GM21576 (cell line): Measurements from ENCODE around the gene FOXE1.

Experiments
- ATAC-seq: cut with Tn5 transposase; IDR thresholded peaks from one replicate; pipeline ENCODE4 v1.9.1; 2021; ENCODE audit warnings: mild to moderate bottlenecking, moderate library complexity; ENCODE audit not compliant: unreplicated experiment

Gene FOXE1

GRCh38 chr9:97853056-97853843 is at the start of gene FOXE1:
FOXE1 (plus strand) TSS chr9:97853226; CDS start chr9:97853915, 689 bp downstream.
- no peak for ATAC-seq

- ATAC-seq = no peak
Observed at GRCh38 chr9:97804059-97804365, 49.0 kb upstream of the FOXE1 start.

- ATAC-seq = no peak
Observed at GRCh38 chr9:97806721-97807120, 46.3 kb upstream of the FOXE1 start.

- no peak for ATAC-seq
Observed at GRCh38 chr9:97807681-97808080, 45.3 kb upstream of the FOXE1 start.

GRCh38 chr9:97808415-97808814 is 44.6 kb upstream of the FOXE1 start:
- ATAC-seq = no peak

- ATAC-seq = no peak
Observed at GRCh38 chr9:97808972-97809371, 44.1 kb upstream of the FOXE1 start.

- no peak for ATAC-seq
Observed at GRCh38 chr9:97809666-97810344, 43.2 kb upstream of the FOXE1 start.

- ATAC-seq = no peak
Observed at GRCh38 chr9:97811533-97812246, 41.3 kb upstream of the FOXE1 start.

- no peak for ATAC-seq
Observed at GRCh38 chr9:97812247-97812543, 40.8 kb upstream of the FOXE1 start.

- ATAC-seq = no peak
Observed at GRCh38 chr9:97813072-97813471, 40.0 kb upstream of the FOXE1 start.

GRCh38 chr9:97819735-97820134 is 33.3 kb upstream of the FOXE1 start:
- no peak for ATAC-seq

- no peak for ATAC-seq
Observed at GRCh38 chr9:97820373-97820772, 32.7 kb upstream of the FOXE1 start.

GRCh38 chr9:97830884-97831829 is 21.9 kb upstream of the FOXE1 start:
- no peak for ATAC-seq

GRCh38 chr9:97831843-97832636 is 21.0 kb upstream of the FOXE1 start:
- ATAC-seq = no peak

- ATAC-seq = no peak
Observed at GRCh38 chr9:97840521-97840920, 12.5 kb upstream of the FOXE1 start.

GRCh38 chr9:97842960-97843359 is 10.1 kb upstream of the FOXE1 start:
- ATAC-seq = no peak

GRCh38 chr9:97845130-97845529 is 7.9 kb upstream of the FOXE1 start:
- ATAC-seq = no peak

GRCh38 chr9:97845763-97846162 is 7.3 kb upstream of the FOXE1 start:
- ATAC-seq = no peak

GRCh38 chr9:97846347-97846746 is 6.7 kb upstream of the FOXE1 start:
- no peak for ATAC-seq

- ATAC-seq = no peak
Observed at GRCh38 chr9:97847474-97848214, 5.4 kb upstream of the FOXE1 start.
